BE2C (cell line): ENCODE results near the gene GPR108.

ENCODE experiments used
- DNase-seq: peaks from one replicate; pipeline ENCODE4 v3.0.0-alpha.2; 2020
- H3K27me3 ChIP-seq: fragments of 250-450 bp; sonication (Bioruptor Pico); 2 replicates; pipeline ENCODE4 v1.5.1; 2020; ENCODE audit warnings: mild to moderate bottlenecking
- H3K36me3 ChIP-seq: fragments of 250-450 bp; sonication (Bioruptor Pico); 2 replicates; pipeline ENCODE4 v1.5.1; 2020; ENCODE audit warnings: mild to moderate bottlenecking
- H3K4me1 ChIP-seq: fragments of 250-450 bp; sonication (Bioruptor Pico); 2 replicates; pipeline ENCODE4 v1.5.1; 2020
- H3K4me3 ChIP-seq: 2 replicates; pipeline ENCODE4 v1.5.1; 2011; ENCODE audit warnings: low read depth, low read length
- H3K9me3 ChIP-seq: fragments of 250-450 bp; sonication (Bioruptor Pico); 2 replicates; pipeline ENCODE4 v1.5.1; 2020
- CTCF ChIP-seq: IDR thresholded peaks from 2 replicates; pipeline ENCODE4 v1.5.1; 2012; ENCODE audit warnings: mild to moderate bottlenecking, low read depth, low read length

The GPR108 gene

GRCh38 chr19:6730153-6730804 is 7.1 kb downstream of the GPR108 start:
- Histone ChIP-seq H3K27me3 (no peaks in the 10 kb centered on the region), H3K4me1 (no peaks in the 10 kb centered on the region), H3K36me3 (no peaks in the 10 kb centered on the region), H3K4me3 (no peak overlapping the region), H3K9me3 (no peaks in the 10 kb centered on the region)
- peak; percentile 46 for DNase-seq
- TF ChIP-seq CTCF: no peak

GRCh38 chr19:6729573-6730152 is 7.7 kb downstream of the GPR108 start:
- Histone ChIP-seq H3K4me1 (no peaks in the 10 kb centered on the region), H3K27me3 (no peaks in the 10 kb centered on the region), H3K9me3 (no peaks in the 10 kb centered on the region), H3K4me3 (no peak overlapping the region), H3K36me3 (no peaks in the 10 kb centered on the region)
- TF ChIP-seq CTCF: no peak
- DNase-seq: no peak

- no peaks in the 10 kb centered on the region for H3K9me3 ChIP-seq
- no peaks in the 10 kb centered on the region for H3K27me3 ChIP-seq
- TF ChIP-seq CTCF: no peak
- H3K4me1 ChIP-seq: no peaks in the 10 kb centered on the region
- no peaks in the 10 kb centered on the region for H3K36me3 ChIP-seq
- H3K4me3 ChIP-seq: no peak overlapping the region
- no peak for DNase-seq
These were observed 9.0 kb downstream of the GPR108 start for GRCh38 chr19:6728346-6728745.

- no peak overlapping the region for H3K4me3 ChIP-seq
- no peak for DNase-seq
- no peaks in the 10 kb centered on the region for H3K27me3 ChIP-seq
- H3K9me3 ChIP-seq: no peaks in the 10 kb centered on the region; the same call in 1 of the 2 replicates
- no peaks in the 10 kb centered on the region for H3K36me3 ChIP-seq
- no peaks in the 10 kb centered on the region for H3K4me1 ChIP-seq
- no peak for TF ChIP-seq CTCF
These were observed 11.7 kb downstream of the GPR108 start for GRCh38 chr19:6725513-6726231.

- H3K9me3 ChIP-seq: no peaks in the 10 kb centered on the region; the same call in 1 of the 2 replicates
- no peaks in the 10 kb centered on the region for H3K27me3 ChIP-seq
- H3K4me1 ChIP-seq: no peaks in the 10 kb centered on the region
- no peak for TF ChIP-seq CTCF
- no peak overlapping the region for H3K4me3 ChIP-seq
- no peak for DNase-seq
- H3K36me3 ChIP-seq: no peaks in the 10 kb centered on the region
These were observed 12.5 kb downstream of the GPR108 start for GRCh38 chr19:6724631-6725492.
